ENCODE results near the gene EDN3.

EDN3 gene

GRCh38 chr20:59360934-59361333 lies 60.5 kb downstream of the EDN3 start:
- Histone ChIP-seq H2AFZ (ENCODE audit: low read depth, low read length) (no peak overlapping the region), H3K4me2 (ENCODE audit: low read length) (no peak overlapping the region), H3K27ac (ENCODE audit: low read length) (no peak overlapping the region), H3K79me2 (ENCODE audit: low read length) (no peaks in the 10 kb centered on the region), H3K27me3 (ENCODE audit: low read depth, low read length) (peaks cover 35% of the 10 kb centered on the region), H4K20me1 (ENCODE audit: insufficient read depth, low read length) (no peaks in the 10 kb centered on the region), H3K4me1 (ENCODE audit: low read length) (no peaks in the 10 kb centered on the region), H3K9ac (ENCODE audit: low read length) (no peak overlapping the region), H3K36me3 (replicated peaks; ENCODE audit: low read depth, low read length) (no peaks in the 10 kb centered on the region), H3K4me3 (ENCODE audit: low read length) (no peak overlapping the region), H3K9me3 (ENCODE audit: insufficient read depth, low read length) (no peaks in the 10 kb centered on the region)
- TF ChIP-seq EZH2phosphoT487 (IDR thresholded peaks at IDR 0.05; ENCODE audit: low read depth), result no peak
- TF ChIP-seq, protein P1, sequence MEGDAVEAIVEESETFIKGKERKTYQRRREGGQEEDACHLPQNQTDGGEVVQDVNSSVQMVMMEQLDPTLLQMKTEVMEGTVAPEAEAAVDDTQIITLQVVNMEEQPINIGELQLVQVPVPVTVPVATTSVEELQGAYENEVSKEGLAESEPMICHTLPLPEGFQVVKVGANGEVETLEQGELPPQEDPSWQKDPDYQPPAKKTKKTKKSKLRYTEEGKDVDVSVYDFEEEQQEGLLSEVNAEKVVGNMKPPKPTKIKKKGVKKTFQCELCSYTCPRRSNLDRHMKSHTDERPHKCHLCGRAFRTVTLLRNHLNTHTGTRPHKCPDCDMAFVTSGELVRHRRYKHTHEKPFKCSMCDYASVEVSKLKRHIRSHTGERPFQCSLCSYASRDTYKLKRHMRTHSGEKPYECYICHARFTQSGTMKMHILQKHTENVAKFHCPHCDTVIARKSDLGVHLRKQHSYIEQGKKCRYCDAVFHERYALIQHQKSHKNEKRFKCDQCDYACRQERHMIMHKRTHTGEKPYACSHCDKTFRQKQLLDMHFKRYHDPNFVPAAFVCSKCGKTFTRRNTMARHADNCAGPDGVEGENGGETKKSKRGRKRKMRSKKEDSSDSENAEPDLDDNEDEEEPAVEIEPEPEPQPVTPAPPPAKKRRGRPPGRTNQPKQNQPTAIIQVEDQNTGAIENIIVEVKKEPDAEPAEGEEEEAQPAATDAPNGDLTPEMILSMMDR (IDR thresholded peaks at IDR 0.05; ENCODE audit: low read depth, low read length), result no peak

DNA sequence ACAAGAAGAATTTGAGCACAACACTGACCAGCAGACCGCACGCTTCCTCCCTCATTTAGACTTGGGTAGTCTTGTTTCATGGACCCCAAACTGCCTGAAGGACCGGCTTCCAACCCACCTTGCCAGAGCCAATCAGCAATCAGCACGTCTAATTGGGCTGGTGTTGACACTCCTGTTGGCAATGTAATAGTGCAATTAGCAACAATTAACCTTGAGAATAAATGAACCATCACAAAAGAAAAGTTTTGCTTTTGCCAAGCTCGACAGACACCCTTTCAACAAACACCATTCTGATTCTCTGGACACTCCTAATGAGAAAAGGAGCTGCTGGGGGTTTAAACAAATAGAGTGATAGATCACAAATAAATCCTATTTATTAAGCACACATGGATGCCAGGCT lies 61.0 kb downstream of the EDN3 start:
- no peaks in the 10 kb centered on the region for H4K20me1 ChIP-seq (ENCODE audit: insufficient read depth, low read length)
- H3K36me3 ChIP-seq (replicated peaks; ENCODE audit: low read depth, low read length), result no peaks in the 10 kb centered on the region
- TF ChIP-seq, protein P1 (IDR thresholded peaks at IDR 0.05; ENCODE audit: low read depth, low read length), result no peak
- TF ChIP-seq EZH2phosphoT487 (IDR thresholded peaks at IDR 0.05; ENCODE audit: low read depth), result no peak
- H3K79me2 ChIP-seq (ENCODE audit: low read length), result no peaks in the 10 kb centered on the region
- no peaks in the 10 kb centered on the region for H3K9me3 ChIP-seq (ENCODE audit: insufficient read depth, low read length)
- no peak overlapping the region for H3K27ac ChIP-seq (ENCODE audit: low read length)
- H2AFZ ChIP-seq (ENCODE audit: low read depth, low read length), result no peak overlapping the region
- H3K27me3 ChIP-seq (ENCODE audit: low read depth, low read length), result peaks cover 34% of the 10 kb centered on the region
- no peaks in the 10 kb centered on the region for H3K4me1 ChIP-seq (ENCODE audit: low read length)
- no peak overlapping the region for H3K4me2 ChIP-seq (ENCODE audit: low read length)
- no peak overlapping the region for H3K4me3 ChIP-seq (ENCODE audit: low read length)
- no peak overlapping the region for H3K9ac ChIP-seq (ENCODE audit: low read length)

DNA sequence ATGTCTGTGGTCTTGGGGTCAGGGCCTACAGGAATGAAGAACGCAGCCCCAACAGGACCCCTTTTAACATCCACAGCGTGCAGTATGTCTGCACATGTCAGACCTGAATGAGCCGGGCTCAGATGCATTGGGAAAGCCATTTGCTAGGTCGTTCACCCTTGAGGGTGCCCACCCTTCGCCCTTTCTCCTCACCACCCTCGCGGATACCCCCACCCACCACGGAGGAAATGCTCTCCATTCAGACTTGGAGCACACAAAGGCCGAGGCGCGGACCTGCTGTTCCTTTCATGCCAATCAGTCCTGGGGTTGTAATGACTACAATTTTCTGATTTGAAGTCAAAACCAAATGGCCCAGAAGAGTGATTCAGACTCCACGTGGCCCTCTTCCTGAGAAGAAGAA lies 62.7 kb downstream of the EDN3 start:
- Histone ChIP-seq H4K20me1 (ENCODE audit: insufficient read depth, low read length) (no peaks in the 10 kb centered on the region), H3K27ac (ENCODE audit: low read length) (no peak overlapping the region), H3K27me3 (ENCODE audit: low read depth, low read length) (peaks cover 40% of the 10 kb centered on the region), H2AFZ (ENCODE audit: low read depth, low read length) (no peak overlapping the region), H3K4me2 (ENCODE audit: low read length) (no peak overlapping the region), H3K36me3 (replicated peaks; ENCODE audit: low read depth, low read length) (no peaks in the 10 kb centered on the region), H3K9ac (ENCODE audit: low read length) (no peak overlapping the region), H3K79me2 (ENCODE audit: low read length) (no peaks in the 10 kb centered on the region), H3K4me1 (ENCODE audit: low read length) (no peaks in the 10 kb centered on the region), H3K9me3 (ENCODE audit: insufficient read depth, low read length) (no peaks in the 10 kb centered on the region), H3K4me3 (ENCODE audit: low read length) (no peak overlapping the region)
- TF ChIP-seq, protein P1 (IDR thresholded peaks at IDR 0.05; ENCODE audit: low read depth, low read length), result no peak
- no peak for TF ChIP-seq EZH2phosphoT487 (IDR thresholded peaks at IDR 0.05; ENCODE audit: low read depth)

GRCh38 chr20:59364611-59365010 lies 64.2 kb downstream of the EDN3 start:
- Histone ChIP-seq H3K4me1 (ENCODE audit: low read length) (no peaks in the 10 kb centered on the region), H2AFZ (ENCODE audit: low read depth, low read length) (no peak overlapping the region), H4K20me1 (ENCODE audit: insufficient read depth, low read length) (no peaks in the 10 kb centered on the region), H3K27ac (ENCODE audit: low read length) (no peak overlapping the region), H3K36me3 (replicated peaks; ENCODE audit: low read depth, low read length) (no peaks in the 10 kb centered on the region), H3K27me3 (ENCODE audit: low read depth, low read length) (peaks cover 54% of the 10 kb centered on the region), H3K4me3 (ENCODE audit: low read length) (no peak overlapping the region), H3K79me2 (ENCODE audit: low read length) (no peaks in the 10 kb centered on the region), H3K9me3 (ENCODE audit: insufficient read depth, low read length) (no peaks in the 10 kb centered on the region), H3K4me2 (ENCODE audit: low read length) (no peak overlapping the region), H3K9ac (ENCODE audit: low read length) (no peak overlapping the region)
- TF ChIP-seq, protein P1 (IDR thresholded peaks at IDR 0.05; ENCODE audit: low read depth, low read length), result no peak
- no peak for TF ChIP-seq EZH2phosphoT487 (IDR thresholded peaks at IDR 0.05; ENCODE audit: low read depth)

All from OCI-LY3 (cell line).